ENCODE measurements around the gene A1CF. TPM values are rescaled to one million over a fixed set of nuclear protein-coding genes. Genes with fewer than 3 reads are reported as not detected.

The A1CF gene
- total RNA-seq, 2 donors from 2014 or later: 38.9 to 64.3 TPM

DNA sequence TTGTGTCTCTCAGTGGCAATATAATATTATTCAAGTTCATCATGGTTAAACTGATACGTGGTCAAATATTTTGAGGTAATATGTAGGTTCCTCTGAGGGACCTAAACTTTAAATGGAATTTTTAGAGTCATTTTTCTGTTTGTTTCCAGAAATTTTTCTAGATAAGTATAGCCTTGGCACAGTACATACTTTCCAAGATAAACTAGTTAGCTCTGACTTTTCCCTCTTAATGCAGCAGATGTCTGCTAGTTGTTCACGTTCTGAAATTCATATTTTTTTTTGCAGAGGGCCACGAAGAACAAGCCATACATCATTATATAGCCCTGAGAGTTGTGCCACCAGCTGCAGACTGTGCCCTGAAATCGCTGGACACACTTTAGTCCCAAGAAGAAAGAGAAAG, 61.6 kb downstream of the A1CF start:
- no peak overlapping the region for H3K4me3 ChIP-seq
- H3K27me3 ChIP-seq: no peaks in the 10 kb centered on the region
- H3K27ac ChIP-seq: no peak overlapping the region
- H3K9ac ChIP-seq (ENCODE audit: low read depth in 2 of 2, low read length in 2 of 2): no peak overlapping the region
- H3K4me1 ChIP-seq: no peaks in the 10 kb centered on the region
- intact Hi-C loops (cut with DNase I): no loop called here
- no peak for DNase-seq
- no peaks in the 10 kb centered on the region for H3K9me3 ChIP-seq
- TF ChIP-seq, protein P1, sequence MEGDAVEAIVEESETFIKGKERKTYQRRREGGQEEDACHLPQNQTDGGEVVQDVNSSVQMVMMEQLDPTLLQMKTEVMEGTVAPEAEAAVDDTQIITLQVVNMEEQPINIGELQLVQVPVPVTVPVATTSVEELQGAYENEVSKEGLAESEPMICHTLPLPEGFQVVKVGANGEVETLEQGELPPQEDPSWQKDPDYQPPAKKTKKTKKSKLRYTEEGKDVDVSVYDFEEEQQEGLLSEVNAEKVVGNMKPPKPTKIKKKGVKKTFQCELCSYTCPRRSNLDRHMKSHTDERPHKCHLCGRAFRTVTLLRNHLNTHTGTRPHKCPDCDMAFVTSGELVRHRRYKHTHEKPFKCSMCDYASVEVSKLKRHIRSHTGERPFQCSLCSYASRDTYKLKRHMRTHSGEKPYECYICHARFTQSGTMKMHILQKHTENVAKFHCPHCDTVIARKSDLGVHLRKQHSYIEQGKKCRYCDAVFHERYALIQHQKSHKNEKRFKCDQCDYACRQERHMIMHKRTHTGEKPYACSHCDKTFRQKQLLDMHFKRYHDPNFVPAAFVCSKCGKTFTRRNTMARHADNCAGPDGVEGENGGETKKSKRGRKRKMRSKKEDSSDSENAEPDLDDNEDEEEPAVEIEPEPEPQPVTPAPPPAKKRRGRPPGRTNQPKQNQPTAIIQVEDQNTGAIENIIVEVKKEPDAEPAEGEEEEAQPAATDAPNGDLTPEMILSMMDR (IDR thresholded peaks at IDR 0.05): no peak
- H3K36me3 ChIP-seq: no peaks in the 10 kb centered on the region

DNA sequence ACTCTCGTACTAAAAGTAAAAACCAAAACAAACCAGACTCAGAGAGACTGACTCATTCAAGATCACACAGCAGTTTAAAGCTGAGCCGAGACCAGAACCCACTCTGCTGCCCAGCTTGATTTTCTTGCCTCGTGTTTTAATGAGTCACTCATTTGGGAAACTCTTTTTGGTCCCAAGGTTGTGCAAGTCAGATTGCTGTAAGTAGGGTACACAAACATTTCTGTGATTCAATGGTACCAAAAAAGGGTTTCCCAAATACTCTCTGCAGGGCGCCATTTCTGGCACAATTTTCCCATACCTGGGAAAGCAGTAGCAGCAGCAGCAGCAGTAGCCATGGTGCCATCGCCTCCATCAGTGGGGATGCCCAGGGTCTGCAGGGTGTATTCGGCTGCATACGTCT, 75.8 kb downstream of the A1CF start:
- no peaks in the 10 kb centered on the region for H3K4me1 ChIP-seq
- TF ChIP-seq, protein P1 (IDR thresholded peaks at IDR 0.05): no peak
- H3K27ac ChIP-seq: no peak overlapping the region
- H3K36me3 ChIP-seq: no peaks in the 10 kb centered on the region
- H3K4me3 ChIP-seq: no peak overlapping the region
- H3K9me3 ChIP-seq: no peaks in the 10 kb centered on the region
- no peaks in the 10 kb centered on the region for H3K27me3 ChIP-seq
- no peak overlapping the region for H3K9ac ChIP-seq (ENCODE audit: low read depth in 2 of 2, low read length in 2 of 2)
- no peak for DNase-seq
- intact Hi-C loops (cut with DNase I): no loop called here

DNA sequence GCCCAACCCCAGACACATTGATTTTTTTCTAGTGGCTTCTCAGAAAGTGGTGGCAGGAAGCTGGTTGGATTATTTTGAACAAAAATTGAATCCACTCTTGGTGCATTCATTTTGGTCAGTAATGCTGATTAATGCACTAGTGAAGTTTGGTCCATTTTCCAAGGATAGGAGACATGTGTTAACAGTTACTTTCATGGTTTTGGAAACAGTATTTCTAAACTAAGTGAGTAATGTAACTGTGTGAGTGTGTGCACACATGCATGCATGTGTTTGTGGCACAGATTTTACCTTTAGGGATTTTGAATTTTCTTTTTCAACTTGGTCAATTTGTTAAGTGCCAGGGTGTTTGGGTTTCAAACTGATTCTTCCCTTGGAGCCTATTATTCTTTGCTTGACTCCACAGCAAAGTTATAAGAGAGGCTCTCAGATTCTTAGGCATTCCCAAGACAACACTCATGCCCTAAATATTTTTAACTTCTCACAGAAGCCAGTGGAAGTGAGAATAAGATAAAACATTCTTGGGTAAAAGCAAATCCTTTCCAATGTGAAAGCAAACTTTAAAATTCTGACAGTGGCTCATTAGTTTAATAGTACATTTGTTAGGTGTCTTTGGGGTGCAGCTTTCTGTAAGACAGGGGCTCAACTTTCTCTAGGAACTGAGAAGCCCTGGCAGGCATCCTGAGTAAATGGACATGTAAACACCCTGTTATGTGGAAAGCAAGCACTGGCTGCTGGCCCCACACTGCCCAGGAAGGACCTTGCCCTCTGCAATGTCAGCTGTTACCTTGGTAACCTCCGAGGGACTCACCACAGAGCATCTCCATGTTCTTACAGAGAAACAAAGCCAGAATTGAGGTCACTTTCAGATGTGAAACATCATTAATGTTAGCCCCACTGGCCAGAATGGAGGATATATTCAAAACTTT, 77.3 kb downstream of the A1CF start:
- DNase-seq: no peak
- Histone ChIP-seq H3K9ac (ENCODE audit: low read depth in 2 of 2, low read length in 2 of 2) (no peak overlapping the region), H3K4me1 (no peaks in the 10 kb centered on the region), H3K4me3 (no peak overlapping the region), H3K27me3 (no peaks in the 10 kb centered on the region), H3K9me3 (no peaks in the 10 kb centered on the region), H3K36me3 (no peaks in the 10 kb centered on the region), H3K27ac (no peak overlapping the region)
- intact Hi-C loops (cut with DNase I): no loop called here
- TF ChIP-seq, protein P1 (IDR thresholded peaks at IDR 0.05): no peak

DNA sequence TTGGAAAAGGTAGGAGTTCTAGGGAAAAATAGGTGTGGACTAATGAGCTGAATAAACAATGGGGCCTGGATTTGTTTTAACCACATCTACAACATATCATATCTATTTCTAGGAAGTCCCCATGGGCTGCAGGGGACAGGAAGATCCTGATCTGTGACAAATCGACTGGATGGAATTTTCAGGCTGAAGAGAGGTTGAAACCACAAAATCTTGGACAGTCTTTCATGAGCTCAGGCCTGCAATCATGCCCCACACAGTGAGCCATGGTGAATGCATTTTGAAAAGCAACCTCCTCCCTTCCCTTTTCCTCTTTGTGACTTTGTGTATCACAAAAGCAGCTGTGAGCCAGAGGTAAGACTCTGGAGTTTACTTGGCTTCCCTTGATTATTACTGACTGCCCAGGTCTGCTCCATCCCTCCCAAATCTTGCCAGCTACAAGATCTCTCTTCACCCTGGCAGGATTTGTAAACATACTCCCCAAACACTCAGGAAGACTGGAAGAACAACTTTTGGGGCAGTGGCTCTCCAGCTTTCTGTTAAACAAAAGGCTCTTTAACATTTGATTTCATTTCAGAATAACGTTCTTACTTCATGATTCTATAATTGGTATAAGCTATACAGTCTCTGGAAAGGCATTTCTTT, 79.3 kb downstream of the A1CF start:
- Histone ChIP-seq H3K9me3 (no peaks in the 10 kb centered on the region), H3K36me3 (no peaks in the 10 kb centered on the region), H3K4me1 (no peaks in the 10 kb centered on the region), H3K27ac (no peak overlapping the region), H3K4me3 (no peak overlapping the region), H3K27me3 (no peaks in the 10 kb centered on the region), H3K9ac (ENCODE audit: low read depth in 2 of 2, low read length in 2 of 2) (no peak overlapping the region)
- TF ChIP-seq, protein P1 (IDR thresholded peaks at IDR 0.05): no peak
- DNase-seq: no peak
- intact Hi-C loops (cut with DNase I): no loop called here

DNA sequence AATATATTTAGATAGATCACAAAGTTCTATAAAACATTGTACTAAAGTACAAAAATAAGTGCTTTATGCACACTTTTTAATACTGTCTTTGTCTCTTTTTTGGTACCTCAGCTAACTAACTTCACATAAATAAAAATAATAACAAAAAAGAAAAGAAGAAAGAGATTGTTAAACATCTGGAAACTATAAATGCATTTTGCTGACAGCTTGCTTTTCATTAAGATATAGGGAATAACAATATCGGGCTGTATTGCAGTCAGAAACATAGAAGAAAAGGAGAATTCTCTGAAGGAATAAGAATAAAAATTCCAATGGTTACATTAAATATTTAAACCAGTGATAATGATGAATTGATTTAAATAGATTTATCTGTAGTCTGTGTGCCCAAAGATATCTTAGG, 85.8 kb downstream of the A1CF start:
- intact Hi-C loops (cut with DNase I): no loop called here
- H3K27ac ChIP-seq: no peak overlapping the region
- H3K27me3 ChIP-seq: no peaks in the 10 kb centered on the region
- H3K9me3 ChIP-seq: no peaks in the 10 kb centered on the region
- TF ChIP-seq, protein P1 (IDR thresholded peaks at IDR 0.05): no peak
- no peak overlapping the region for H3K9ac ChIP-seq (ENCODE audit: low read depth in 2 of 2, low read length in 2 of 2)
- no peaks in the 10 kb centered on the region for H3K36me3 ChIP-seq
- no peak overlapping the region for H3K4me3 ChIP-seq
- no peaks in the 10 kb centered on the region for H3K4me1 ChIP-seq
- no peak for DNase-seq
